ENCODE measurements around the gene LIPG.
"Not testable (repeated sequence)": the region's sequence is repeated elsewhere in the genome, so short reads cannot be mapped to it uniquely, and the experiment has no call there.

LIPG gene

GRCh38 chr18:49546719-49547273 is 15.1 kb upstream of the LIPG start:
- no peak for DNase-seq

GRCh38 chr18:49547701-49548100 is 14.2 kb upstream of the LIPG start:
- no peak for DNase-seq

- no peak for DNase-seq
These were observed 13.6 kb upstream of the LIPG start for GRCh38 chr18:49548229-49548636.

GRCh38 chr18:49550621-49551339 is 11.1 kb upstream of the LIPG start:
- no peak for DNase-seq

GRCh38 chr18:49553003-49553402 is 8.9 kb upstream of the LIPG start:
- DNase-seq, result no peak

GRCh38 chr18:49555641-49556040 is 6.2 kb upstream of the LIPG start:
- DNase-seq, result no peak

GRCh38 chr18:49558356-49558755 is 3.5 kb upstream of the LIPG start:
- DNase-seq, result no peak

- not testable (repeated sequence) for DNase-seq
These were observed 2.4 kb upstream of the LIPG start for GRCh38 chr18:49559326-49559931.

- DNase-seq, result no peak
These were observed 1.6 kb upstream of the LIPG start for GRCh38 chr18:49560277-49560623.

- DNase-seq, result no peak
These were observed 1.1 kb upstream of the LIPG start for GRCh38 chr18:49560624-49561288.

GRCh38 chr18:49562481-49563129 is 748 bp downstream of the LIPG start:
- DNase-seq, result no peak

- DNase-seq, result no peak
These were observed 1.3 kb downstream of the LIPG start for GRCh38 chr18:49563130-49563540.

GRCh38 chr18:49563701-49564517 is 2.1 kb downstream of the LIPG start:
- no peak for DNase-seq

- no peak for DNase-seq
These were observed 2.6 kb downstream of the LIPG start for GRCh38 chr18:49564518-49564834.

- no peak for DNase-seq
These were observed 3.2 kb downstream of the LIPG start for GRCh38 chr18:49565101-49565500.

- no peak for DNase-seq
These were observed 3.8 kb downstream of the LIPG start for GRCh38 chr18:49565612-49566011.

- DNase-seq, result no peak
These were observed 4.4 kb downstream of the LIPG start for GRCh38 chr18:49566217-49566770.

- no peak for DNase-seq
These were observed 5.1 kb downstream of the LIPG start for GRCh38 chr18:49566985-49567384.

- DNase-seq, result no peak
These were observed 7.9 kb downstream of the LIPG start for GRCh38 chr18:49569724-49570123.

- DNase-seq, result no peak
These were observed 9.0 kb downstream of the LIPG start for GRCh38 chr18:49570836-49571235.

GRCh38 chr18:49572611-49573345 is 10.9 kb downstream of the LIPG start:
- no peak for DNase-seq

GRCh38 chr18:49573835-49574234 is 12.0 kb downstream of the LIPG start:
- no peak for DNase-seq
